ENCODE measurements around the gene SUPV3L1. TPM values are rescaled to one million over a fixed set of nuclear protein-coding genes. Genes with fewer than 3 reads are reported as not detected.

The SUPV3L1 gene
- polyA plus RNA-seq, 3 donors: 13.6 to 37.1 (median 29.4) TPM

DNA sequence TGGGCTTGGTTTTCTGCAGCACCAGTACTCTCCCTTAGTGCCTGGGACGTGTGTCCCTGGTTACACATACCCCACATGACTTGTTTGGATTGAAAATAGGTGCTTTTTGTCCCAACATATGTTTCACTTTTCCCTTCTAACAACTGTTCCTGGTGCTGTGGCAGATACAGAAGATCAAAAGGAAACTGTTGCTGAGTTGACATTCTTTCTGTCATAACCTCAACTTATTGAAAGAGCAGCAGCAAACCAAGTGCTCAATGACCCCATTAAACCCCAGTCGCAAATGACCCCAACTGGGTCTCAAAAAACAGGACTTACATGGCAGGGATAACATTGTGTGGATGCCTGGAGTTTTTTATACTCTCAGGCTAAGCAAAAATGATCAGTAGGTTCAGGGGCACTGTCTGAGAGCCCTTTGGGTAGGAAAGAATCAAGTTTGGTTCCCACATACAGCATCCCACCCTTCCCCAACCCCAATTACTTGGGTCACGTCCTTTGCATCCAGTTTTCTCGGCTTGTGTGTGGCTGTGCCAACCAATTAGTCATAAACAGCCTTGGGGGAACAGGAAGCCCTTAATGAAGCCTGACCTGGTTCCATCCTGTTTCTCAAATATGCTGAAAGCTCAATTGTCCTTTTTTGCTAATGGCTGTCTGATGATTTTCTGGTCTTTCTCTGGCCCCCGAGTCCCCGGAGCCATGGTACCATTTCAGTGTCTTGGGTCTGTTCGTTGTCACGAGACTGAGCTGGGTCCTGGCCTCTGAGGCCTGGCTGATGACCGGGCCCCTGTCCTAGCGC, 45.0 kb downstream of the SUPV3L1 start:
- 58 to 61% (median 60%) methylated on average over 10 of the region's 10 CpGs for WGBS, 3 donors
- no peak overlapping the region for H3K27ac ChIP-seq (ENCODE audit: low read depth, low read length)

DNA sequence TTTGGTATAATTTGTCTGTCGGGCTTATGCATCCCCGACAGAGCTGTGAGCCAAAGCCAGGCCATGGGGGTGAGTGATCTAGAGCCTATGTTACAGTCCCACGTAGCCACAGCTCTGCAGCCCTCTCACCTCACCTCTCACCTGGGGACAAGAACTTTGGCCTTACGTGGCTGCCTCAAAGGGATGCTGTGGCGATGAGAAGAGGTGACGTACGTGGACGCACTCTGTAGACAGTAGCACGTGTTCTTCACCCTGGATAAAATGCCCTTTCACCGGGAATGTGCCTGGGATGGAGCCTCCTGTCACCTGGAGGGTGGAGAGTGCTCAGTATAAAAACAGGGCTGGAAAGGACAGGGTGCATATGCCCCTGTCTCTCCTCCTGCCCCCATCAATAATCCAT, 45.6 kb downstream of the SUPV3L1 start:
- no peak overlapping the region for H3K27ac ChIP-seq (ENCODE audit: low read depth, low read length)
- WGBS, 3 donors: 78 to 86% (median 80%) methylated on average over 10 of the region's 10 CpGs

DNA sequence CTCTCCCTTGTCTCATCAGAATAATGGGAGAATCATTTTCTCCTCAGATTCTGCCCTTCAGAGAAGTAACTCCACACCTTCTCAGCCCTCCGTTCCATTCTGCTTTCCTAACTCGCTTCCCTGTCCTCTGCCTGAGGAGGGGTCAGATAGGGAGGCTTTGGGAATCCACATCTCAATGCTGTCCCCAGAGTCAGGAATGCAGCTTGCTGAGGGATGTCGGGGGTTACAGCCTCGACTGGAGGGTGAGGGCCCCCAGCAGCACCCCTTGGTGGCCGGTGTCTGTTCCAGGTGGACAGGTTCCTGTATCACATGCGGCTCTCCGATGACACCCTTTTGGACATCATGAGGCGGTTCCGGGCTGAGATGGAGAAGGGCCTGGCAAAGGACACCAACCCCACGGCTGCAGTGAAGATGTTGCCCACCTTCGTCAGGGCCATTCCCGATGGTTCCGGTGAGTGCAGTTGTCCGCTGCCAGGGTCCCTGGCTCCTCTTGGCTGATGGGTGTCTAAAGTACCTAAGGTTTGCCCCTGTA, 47.0 kb downstream of the SUPV3L1 start:
- WGBS, 3 donors: 78 to 89% (median 88%) methylated on average over 14 of the region's 14 CpGs
- no peak overlapping the region for H3K27ac ChIP-seq (ENCODE audit: low read depth, low read length)

DNA sequence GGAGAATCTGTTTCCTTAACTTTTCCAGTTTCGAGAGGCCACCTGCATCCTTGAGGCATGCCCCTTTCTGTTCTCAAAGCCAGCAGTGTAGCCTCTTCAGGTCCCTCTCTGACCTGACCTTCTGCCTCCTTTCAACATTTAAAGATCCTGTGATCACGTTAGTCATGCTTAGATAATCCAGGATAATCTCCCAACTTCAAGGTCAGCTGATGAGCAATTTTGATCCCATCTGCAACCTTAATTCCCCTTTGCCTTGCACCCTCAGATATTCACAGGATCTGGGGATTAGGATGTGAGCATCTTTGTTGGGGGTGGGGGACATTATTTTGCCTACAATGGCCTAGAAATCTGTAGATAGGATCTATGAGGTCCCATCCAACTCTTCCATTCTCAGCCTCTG, 48.1 kb downstream of the SUPV3L1 start:
- 61 to 77% (median 63%) methylated on average over 2 of the region's 2 CpGs for WGBS, 3 donors
- H3K27ac ChIP-seq (ENCODE audit: low read depth, low read length): no peak overlapping the region

DNA sequence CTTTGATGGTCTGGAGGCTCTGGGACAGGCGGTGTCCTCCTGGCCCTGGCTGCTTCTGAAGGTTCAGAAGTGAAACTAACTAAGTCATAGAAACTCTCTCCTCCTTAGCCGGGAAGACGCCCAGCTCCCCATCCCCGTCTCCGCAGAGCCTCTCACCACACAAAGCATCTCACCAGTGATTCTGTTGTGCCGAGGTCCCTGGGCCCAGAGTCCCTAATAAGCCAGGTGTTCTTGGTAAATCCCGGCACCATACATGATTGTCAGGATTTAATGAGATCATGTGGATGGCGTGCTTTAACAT, 49.5 kb downstream of the SUPV3L1 start:
- 58 to 86% (median 60%) methylated on average over 8 of the region's 8 CpGs for WGBS, 3 donors
- no peak overlapping the region for H3K27ac ChIP-seq (ENCODE audit: low read depth, low read length)

DNA sequence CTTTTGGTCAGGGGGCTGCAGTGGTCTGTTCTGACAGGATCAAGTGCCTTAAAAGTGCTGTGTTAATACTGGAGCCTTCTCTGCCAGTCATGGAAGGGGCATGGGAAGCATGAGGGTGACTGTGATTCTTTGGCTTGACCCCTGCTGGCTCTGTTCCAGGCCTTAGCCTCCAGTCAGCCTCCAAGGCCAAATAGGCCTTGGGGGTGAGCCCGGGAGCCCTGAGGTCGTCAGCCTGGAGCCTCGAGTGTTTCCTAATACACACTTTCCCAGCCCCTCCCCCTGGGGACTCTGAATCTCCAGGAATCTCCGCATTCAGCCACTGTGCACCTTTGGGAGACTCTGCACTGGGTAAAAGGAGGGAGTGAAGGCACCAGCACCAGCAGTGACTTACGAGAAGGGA, 50.1 kb downstream of the SUPV3L1 start:
- 52 to 64% (median 61%) methylated on average over 5 of the region's 5 CpGs for WGBS, 3 donors
- no peak overlapping the region for H3K27ac ChIP-seq (ENCODE audit: low read depth, low read length)

DNA sequence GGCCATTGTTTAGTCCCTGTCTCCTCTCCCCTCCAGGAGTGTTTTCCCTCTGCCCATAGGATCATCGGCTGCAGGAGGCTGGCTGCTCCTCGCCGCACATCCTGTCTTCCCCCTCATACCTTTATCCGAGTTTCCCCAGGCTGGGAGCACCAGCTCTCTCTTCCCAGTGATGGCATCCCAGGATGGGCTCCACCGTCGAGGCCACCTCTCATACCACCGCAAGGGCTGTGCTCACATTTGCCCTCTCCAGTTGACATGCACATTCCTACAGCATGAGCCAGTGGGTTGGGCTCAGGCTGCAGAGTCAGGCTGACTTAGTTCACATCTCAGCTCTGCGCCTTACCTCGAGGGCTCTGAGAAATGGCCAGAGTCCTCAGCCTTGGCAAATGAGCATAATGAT, 52.2 kb downstream of the SUPV3L1 start:
- no peak overlapping the region for H3K27ac ChIP-seq (ENCODE audit: low read depth, low read length)
- WGBS, 3 donors: 82 to 89% (median 87%) methylated on average over 9 of the region's 9 CpGs

DNA sequence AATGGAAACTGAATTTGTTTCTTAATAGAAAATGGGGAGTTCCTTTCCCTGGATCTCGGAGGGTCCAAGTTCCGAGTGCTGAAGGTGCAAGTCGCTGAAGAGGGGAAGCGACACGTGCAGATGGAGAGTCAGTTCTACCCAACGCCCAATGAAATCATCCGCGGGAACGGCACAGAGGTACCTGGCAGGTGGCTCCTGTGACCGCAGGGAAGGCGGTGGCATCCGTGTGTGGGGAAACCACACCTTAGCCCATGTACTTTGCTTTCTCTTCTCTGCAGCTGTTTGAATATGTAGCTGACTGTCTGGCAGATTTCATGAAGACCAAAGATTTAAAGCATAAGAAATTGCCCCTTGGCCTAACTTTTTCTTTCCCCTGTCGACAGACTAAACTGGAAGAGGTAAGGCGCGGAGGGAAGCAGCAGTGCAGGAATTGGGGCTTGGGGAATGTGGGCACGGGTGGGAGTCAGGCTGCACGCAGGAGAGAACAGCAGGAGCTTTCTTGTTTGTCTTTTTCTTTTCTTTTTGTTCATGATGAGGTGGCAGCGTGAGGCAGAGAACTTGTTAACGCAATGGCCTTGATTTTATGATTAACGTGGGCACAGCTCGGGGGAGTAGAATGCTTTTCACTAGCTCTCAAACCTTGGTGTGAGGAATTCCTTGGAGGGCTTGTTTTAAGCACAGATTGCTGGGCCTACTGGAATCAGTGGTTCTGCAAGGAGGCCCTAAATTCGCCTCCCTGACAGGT, 52.9 kb downstream of the SUPV3L1 start:
- 78 to 89% (median 88%) methylated on average over 22 of the region's 22 CpGs for WGBS, 3 donors
- H3K27ac ChIP-seq (ENCODE audit: low read depth, low read length): no peak overlapping the region

DNA sequence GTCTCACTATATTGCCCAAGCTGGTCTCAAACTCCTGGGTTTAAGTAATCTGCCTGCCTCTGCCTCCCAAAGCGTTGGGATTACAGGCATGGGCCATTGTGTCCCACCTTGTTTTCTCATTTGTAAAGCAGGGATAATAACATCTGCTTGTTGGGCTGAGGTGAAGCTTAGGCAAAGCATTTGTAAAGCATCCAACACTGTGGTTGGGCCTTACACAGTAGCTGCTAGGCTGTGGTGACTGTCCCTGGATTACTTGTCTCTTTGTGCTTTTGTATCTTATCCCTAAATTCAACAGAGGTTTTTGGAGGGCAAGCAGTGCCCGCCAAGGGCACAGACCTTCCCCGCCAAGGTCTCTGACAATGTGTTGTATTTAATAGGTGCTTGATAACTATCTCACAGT, 54.4 kb downstream of the SUPV3L1 start:
- WGBS, 3 donors: 97 to 98% (median 97%) methylated on average over 3 of the region's 3 CpGs

DNA sequence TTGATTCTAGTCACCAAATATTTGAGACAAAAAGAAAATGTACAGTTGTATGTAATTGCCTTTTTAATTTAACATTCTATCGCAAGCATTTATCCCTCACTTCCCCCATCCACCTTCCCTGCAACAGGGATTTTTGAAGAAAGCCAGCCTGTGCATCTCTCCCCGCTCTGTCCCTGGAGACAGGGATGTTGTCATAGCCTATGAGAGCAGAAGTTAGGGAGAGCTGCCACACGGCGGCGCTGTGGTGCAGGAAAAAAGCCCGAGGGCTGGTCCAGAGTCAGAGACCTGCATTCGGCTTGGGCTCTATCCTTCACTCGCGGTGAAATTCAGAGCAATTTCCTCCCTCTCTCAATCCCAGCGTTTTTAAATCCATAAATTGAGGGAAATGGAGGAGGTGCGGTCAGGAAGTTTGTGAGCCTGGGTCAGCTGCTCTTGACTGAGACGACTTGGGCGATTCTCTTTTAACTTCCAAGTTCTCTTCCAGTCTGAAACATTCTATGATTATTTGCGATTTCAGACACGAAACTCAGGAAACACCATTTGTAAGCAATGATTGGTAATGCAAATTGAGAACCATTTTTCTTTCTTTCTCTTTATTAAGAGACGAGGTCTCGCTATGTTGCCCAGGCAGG, 57.6 kb downstream of the SUPV3L1 start:
- no peak overlapping the region for H3K27ac ChIP-seq (ENCODE audit: low read depth, low read length)
- WGBS, 3 donors: 20 to 31% (median 21%) methylated on average over 17 of the region's 17 CpGs

More for the DNA sequence above, 54.4 kb downstream of the SUPV3L1 start:
- H3K27ac ChIP-seq (ENCODE audit: low read depth, low read length): no peak overlapping the region

DNA sequence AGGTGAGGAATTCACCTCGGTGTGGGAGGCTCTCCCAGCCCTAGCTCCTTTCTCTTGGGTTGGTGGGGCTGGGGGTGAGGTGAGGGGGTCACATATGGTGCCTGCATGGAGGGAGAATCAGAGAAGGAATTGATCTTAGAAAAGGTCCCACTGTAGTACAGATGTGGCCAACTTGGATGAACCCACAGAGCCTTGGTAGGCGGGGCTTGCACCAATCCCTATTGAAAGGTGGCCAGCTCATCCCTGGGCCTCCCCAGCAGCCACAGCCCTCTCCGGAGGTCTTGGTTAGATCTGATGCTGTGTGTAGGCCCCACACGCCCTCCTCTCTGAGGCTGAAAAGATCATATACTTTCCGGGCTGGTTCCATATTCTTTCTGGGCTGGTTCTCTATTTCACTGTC, 59.1 kb downstream of the SUPV3L1 start:
- no peak overlapping the region for H3K27ac ChIP-seq (ENCODE audit: low read depth, low read length)
- whole genome bisulfite sequencing, 3 donors: 77 to 89% (median 83%) methylated on average over 5 of the region's 5 CpGs

DNA sequence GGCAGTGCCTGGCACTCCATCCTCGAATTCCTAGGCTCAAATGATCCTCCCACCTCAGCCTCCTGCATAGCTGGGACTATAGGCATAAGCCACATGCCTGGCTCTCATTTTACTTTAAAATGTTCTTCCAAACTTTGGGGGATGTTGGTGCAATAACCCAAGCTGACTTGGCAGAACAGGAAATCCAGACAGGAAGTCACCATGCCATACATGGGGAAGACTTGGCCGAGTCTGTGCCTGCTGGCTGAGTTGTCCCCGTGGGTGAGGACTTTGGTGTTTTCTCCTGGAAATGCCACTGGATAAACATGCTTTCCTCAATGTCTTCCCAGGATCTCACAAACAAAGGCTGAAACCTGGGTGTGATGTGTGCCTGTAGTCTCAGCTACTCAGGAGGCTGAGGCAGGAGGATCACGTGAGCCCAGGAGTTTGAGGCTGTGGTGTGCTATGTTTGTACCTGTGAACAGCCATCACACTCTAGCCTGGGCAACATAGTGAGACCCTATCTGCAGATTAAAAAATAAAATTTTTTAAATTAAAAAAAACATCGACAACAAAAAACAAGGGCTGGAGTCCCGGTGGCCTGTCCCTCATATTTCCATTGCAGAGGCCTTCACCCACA, 59.9 kb downstream of the SUPV3L1 start:
- no peak overlapping the region for H3K27ac ChIP-seq (ENCODE audit: low read depth, low read length)
- 62 to 82% (median 64%) methylated on average over 6 of the region's 6 CpGs for WGBS, 3 donors

DNA sequence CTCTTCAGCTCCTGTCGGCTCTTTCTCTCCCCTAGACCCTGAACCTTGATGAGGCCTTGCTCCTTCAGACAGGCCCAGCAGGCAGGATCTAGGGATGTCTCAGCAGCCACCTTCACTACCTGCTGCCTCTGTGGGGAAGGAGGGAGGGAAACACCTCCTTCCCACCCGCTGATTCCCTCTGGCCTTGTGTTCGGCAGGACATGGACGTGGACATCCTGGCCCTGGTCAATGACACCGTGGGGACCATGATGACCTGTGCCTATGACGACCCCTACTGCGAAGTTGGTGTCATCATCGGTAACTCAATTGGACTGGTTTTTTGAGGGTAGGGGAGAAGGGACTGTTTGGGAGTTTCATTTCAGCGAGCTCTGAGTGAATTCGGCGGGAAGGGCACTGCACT, 60.4 kb downstream of the SUPV3L1 start:
- no peak overlapping the region for H3K27ac ChIP-seq (ENCODE audit: low read depth, low read length)
- WGBS, 3 donors: 84 to 95% (median 93%) methylated on average over 11 of the region's 11 CpGs

DNA sequence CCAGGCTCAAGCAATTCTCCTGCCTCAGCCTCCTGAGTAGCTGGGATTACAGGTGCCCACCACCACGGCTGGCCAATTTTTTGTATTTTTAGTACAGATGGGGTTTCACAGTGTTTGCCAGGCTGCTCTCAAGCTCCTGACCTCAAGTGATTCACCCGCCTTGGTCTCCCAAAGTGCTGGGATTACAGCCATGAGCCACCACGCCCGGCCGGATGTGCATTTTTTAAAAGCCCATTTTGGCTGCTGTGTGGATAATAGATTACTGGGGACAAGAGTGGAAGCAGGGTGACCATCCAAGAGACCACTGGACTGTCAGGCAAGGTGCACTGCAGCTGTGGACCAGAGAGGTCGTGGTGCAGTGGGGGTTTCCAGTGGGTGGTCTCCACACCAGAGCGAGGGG, 61.5 kb downstream of the SUPV3L1 start:
- no peak overlapping the region for H3K27ac ChIP-seq (ENCODE audit: low read depth, low read length)
- 72 to 74% (median 73%) methylated on average over 7 of the region's 7 CpGs for WGBS, 3 donors

DNA sequence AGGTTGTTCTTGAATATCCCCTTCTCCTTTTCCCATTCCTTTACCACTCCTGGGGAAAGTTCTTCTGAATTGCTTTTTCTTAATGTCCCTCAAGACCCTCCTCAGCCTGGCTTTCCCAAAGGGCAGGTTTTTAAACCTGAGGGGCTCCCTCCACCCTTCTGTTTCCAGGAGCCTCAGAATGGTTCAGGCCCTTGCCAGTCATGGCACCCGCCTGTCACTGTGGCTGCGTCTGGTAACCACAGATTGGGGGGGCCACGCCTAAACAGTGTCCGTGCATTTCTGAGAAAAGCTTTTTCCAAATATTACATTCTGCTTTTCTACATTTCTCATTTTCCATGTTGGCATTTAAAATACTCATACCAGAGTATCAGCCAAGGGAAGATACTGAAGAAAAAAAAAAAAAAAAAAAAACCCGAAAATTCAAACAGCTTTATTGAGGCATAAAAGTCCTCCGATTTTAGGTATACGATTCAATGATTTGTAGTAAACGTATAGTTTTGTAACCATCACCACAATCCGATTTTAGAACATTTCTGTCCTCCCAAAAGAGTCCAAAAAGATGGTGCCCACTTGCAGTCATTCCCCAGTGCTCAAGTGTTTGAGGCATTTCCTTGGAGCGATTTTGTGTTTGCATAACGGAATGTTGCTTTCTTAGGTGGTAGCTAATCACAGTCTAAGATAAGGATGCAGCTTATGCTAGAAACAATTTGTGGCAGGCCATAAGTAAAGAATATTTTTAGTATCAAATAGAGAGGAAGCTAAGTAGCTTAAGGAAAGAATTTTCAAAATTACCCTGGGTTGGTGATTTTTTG, 62.2 kb downstream of the SUPV3L1 start:
- H3K27ac ChIP-seq (ENCODE audit: low read depth, low read length): no peak overlapping the region
- WGBS, 3 donors: 75 to 90% (median 85%) methylated on average over 11 of the region's 11 CpGs

DNA sequence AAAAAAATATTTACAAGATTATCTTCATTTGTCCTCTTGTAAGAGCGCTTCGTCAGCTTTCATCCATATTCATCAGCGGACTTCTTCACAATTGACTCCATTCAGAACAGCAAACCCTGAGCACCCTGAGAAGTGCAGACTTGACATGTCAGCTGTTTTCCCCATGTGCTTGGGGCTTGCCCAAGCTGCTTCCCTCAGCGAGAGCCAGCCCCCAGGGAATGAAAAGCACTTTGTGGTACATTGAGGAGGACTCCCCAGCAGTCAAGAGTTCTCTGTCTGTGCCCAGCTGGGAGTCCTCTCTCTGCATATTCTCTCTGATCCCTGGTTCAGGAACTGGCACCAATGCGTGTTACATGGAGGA, 62.8 kb downstream of the SUPV3L1 start:
- WGBS, 3 donors: 79 to 81% (median 80%) methylated on average over 5 of the region's 5 CpGs

DNA sequence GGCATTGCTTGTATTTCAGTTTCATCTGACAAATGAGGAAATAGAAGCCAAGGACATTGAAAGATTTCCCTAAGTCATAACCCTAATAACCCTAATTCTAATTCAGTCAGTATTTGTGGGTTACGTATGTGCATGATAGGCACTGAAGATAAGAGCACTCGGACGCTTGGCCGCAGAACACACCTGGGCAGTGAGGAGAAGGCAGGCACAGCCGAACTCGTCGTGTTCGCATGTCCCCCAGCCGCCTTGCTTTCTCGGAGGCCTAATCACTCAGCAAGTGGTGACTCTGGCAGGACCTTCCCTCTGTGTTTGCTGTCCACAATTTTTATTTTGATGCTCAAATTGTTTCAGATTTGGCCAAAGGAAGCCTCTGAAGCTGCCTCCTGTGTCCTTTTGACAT, 63.8 kb downstream of the SUPV3L1 start:
- WGBS, 3 donors: 74 to 96% (median 95%) methylated on average over 10 of the region's 10 CpGs
- H3K27ac ChIP-seq (ENCODE audit: low read depth, low read length): no peak overlapping the region

More for the DNA sequence above, 62.8 kb downstream of the SUPV3L1 start:
- H3K27ac ChIP-seq (ENCODE audit: low read depth, low read length): no peak overlapping the region

DNA sequence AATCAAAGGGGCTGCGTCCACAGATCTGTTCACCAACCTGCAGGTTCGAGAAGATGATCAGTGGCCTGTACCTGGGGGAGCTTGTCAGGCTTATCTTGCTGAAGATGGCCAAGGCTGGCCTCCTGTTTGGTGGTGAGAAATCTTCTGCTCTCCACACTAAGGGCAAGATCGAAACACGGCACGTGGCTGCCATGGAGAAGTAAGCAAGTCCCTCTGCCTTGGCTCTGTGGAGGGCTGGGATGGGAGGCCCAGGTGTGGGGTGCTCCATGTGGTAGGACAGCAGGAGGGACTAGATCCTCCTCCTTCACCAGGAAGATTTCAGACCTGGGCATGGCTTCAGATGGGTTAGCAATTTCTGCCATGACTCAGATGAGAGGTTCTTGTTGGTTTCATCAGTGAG, 66.0 kb downstream of the SUPV3L1 start:
- WGBS, 3 donors: 89 to 94% (median 90%) methylated on average over 5 of the region's 5 CpGs
- no peak overlapping the region for H3K27ac ChIP-seq (ENCODE audit: low read depth, low read length)

Data from adipose tissue (tissue), 3 donors.